ENCODE data around the gene RBM10.

The RBM10 gene

GRCh38 chrX:47179928-47180255, 34.9 kb downstream of the RBM10 start:
- no peak overlapping the region for H3K4me3 ChIP-seq (replicated peaks; ENCODE audit: low read depth, low read length)
- no peak for DNase-seq (ENCODE audit: low read depth)
- TF ChIP-seq CTCF (IDR thresholded peaks at IDR 0.05; ENCODE audit: low read length, missing control alignments), result no peak

DNA sequence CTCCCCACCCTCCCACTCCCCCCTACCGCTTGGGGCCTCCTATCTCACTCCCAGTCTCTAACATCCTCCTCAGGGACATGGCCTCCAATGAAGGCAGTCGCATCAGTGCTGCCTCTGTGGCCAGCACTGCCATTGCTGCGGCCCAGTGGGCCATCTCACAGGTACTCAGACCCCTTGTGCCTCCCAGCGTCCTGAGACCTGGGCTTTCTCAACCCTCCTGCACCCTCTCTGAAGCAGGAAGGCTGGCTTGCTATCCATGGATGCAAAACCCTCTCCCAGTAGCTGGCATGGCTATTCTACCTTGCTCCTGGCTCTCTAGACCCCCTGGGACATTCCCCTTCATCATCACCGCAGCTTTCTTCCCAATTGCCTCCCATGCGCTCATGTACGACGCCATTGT, 35.3 kb downstream of the RBM10 start:
- no peak for TF ChIP-seq CTCF (IDR thresholded peaks at IDR 0.05; ENCODE audit: low read length, missing control alignments)
- no peak for DNase-seq (ENCODE audit: low read depth)
- H3K4me3 ChIP-seq (replicated peaks; ENCODE audit: low read depth, low read length), result no peak overlapping the region

DNA sequence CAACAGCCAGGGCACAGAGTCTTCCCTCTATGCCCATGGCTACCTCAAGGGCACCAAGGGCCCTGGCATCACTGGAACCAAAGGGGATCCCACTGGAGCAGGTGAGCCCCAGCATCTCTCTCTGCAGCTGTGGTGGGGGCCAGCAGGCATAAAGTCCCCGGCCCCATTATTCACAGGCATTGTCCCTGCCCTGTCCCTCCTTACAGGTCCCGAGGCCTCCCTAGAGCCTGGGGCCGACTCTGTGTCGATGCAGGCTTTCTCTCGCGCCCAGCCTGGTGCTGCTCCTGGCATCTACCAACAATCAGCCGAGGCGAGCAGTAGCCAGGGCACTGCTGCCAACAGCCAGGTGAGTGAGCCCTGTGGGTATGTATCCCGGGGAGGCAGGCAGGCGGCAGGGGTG, 36.3 kb downstream of the RBM10 start:
- no peak for TF ChIP-seq CTCF (IDR thresholded peaks at IDR 0.05; ENCODE audit: low read length, missing control alignments)
- DNase-seq (ENCODE audit: low read depth), result no peak
- H3K4me3 ChIP-seq (replicated peaks; ENCODE audit: low read depth, low read length), result no peak overlapping the region

GRCh38 chrX:47182106-47182700, 37.2 kb downstream of the RBM10 start:
- no peak for TF ChIP-seq CTCF (IDR thresholded peaks at IDR 0.05; ENCODE audit: low read length, missing control alignments)
- DNase-seq (ENCODE audit: low read depth), result no peak
- H3K4me3 ChIP-seq (replicated peaks; ENCODE audit: low read depth, low read length), result no peak overlapping the region

DNA sequence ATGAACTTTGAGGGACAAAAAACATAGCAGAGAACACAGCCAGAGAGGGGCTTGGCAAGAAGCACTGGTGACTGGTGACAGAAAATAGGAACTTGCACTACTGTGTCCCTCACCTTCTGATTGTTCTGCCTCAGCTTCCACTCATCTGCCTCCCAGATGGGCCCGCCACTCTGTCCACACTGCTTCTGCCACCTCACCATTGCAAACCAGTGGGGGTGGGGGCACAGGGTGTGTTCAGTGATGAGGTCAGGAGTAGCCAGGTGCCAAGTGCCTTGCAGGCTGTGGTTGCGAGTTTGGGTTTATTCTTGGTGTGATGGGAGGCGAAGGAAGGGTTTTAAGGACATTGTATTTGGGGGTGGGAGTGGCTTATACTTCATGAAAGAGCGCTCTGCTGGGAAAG, 39.5 kb downstream of the RBM10 start:
- TF ChIP-seq CTCF (IDR thresholded peaks at IDR 0.05; ENCODE audit: low read length, missing control alignments), result no peak
- no peak for DNase-seq (ENCODE audit: low read depth)
- no peak overlapping the region for H3K4me3 ChIP-seq (replicated peaks; ENCODE audit: low read depth, low read length)

DNA sequence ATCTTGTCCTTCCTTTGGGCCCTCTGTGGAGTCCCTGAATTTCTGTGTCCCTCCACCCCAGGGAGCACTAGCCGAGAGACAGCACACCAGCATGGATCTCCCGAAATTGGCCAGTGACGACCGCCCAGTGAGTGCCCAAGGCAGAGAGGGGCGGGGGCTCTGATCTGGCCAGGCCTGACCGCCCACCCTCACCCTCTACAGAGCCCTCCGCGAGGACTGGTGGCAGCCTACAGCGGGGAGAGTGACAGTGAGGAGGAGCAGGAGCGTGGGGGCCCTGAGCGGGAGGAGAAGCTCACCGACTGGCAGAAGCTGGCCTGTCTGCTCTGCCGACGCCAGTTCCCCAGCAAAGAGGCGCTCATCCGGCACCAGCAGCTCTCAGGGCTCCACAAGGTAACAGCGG, 40.2 kb downstream of the RBM10 start:
- DNase-seq (ENCODE audit: low read depth), result no peak
- no peak overlapping the region for H3K4me3 ChIP-seq (replicated peaks; ENCODE audit: low read depth, low read length)
- TF ChIP-seq CTCF (IDR thresholded peaks at IDR 0.05; ENCODE audit: low read length, missing control alignments), result no peak

DNA sequence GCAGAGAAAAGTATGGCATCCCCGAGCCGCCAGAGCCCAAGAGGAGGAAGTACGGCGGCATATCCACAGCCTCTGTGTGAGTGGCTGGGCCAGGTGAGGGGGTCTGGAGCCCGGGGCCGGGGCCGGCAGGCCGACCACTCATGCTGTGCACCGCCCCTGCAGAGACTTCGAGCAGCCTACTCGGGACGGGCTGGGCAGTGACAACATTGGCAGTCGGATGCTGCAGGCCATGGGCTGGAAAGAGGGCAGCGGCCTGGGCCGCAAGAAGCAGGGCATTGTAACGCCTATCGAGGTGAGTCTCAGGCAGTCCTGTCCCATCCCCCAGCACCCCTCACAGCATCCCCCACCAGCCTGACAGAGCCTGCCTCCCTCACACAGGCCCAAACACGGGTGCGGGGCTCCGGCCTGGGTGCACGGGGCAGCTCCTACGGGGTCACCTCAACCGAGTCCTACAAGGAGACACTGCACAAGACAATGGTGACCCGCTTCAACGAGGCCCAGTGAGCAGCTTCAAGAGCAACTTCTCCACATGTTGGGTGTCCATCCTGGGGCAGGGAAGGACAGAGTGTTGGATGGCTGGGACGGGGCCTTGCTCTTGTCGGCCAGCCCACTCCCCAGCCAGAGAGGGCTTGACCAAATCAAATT, 41.2 kb downstream of the RBM10 start:
- no peak for DNase-seq (ENCODE audit: low read depth)
- no peak overlapping the region for H3K4me3 ChIP-seq (replicated peaks; ENCODE audit: low read depth, low read length)
- TF ChIP-seq CTCF (IDR thresholded peaks at IDR 0.05; ENCODE audit: low read length, missing control alignments), result no peak

Data from fibroblast of pulmonary artery (primary cell).